OCI-LY3 (cell line): ENCODE results near the gene KLHL25.

Source experiments
- H2AFZ ChIP-seq: fragments of 200-600, 300-600 bp; shearing (Covaris generic); 2 replicates; pipeline ENCODE4 v1.6.0; 2014; ENCODE audit warnings: antibody characterized with exemption, low read depth, low read length
- H3K27ac ChIP-seq: fragments of 200-600, 300-600 bp; sonication (generic); 2 replicates; pipeline ENCODE4 v1.5.1; 2014; ENCODE audit warnings: mild to moderate bottlenecking, low read length, moderate library complexity, mixed read lengths
- H3K27me3 ChIP-seq: fragments of 200-600, 300-600 bp; sonication (generic); 2 replicates; pipeline ENCODE4 v1.6.1; 2014; ENCODE audit warnings: low read depth, low read length, mixed read lengths
- H3K36me3 ChIP-seq: fragments of 200-600, 300-600 bp; sonication (generic); replicated peaks from 2 replicates; pipeline ENCODE3; 2014; ENCODE audit warnings: low read depth, low read length, mixed read lengths
- H3K4me1 ChIP-seq: fragments of 300-600, 200-600 bp; sonication (generic); 2 replicates; pipeline ENCODE4 v1.6.1; 2014; ENCODE audit warnings: low read length, mixed read lengths
- H3K4me2 ChIP-seq: fragments of 200-600, 300-600 bp; sonication (generic); 2 replicates; pipeline ENCODE4 v1.6.1; 2014; ENCODE audit warnings: low read length, mixed read lengths
- H3K4me3 ChIP-seq: fragments of 300-600, 200-600 bp; sonication (generic); 2 replicates; pipeline ENCODE4 v1.5.1; 2014; ENCODE audit warnings: antibody characterized with exemption, mild to moderate bottlenecking, low read length, moderate library complexity
- H3K79me2 ChIP-seq: fragments of 300-600, 200-600 bp; shearing (Covaris generic); 2 replicates; pipeline ENCODE4 v1.6.1; 2014; ENCODE audit warnings: mild to moderate bottlenecking, low read length, mixed read lengths
- H3K9ac ChIP-seq: fragments of 300-600, 200-600 bp; shearing (Covaris generic); 2 replicates; pipeline ENCODE4 v1.6.0; 2014; ENCODE audit warnings: mild to moderate bottlenecking, low read length, moderate library complexity
- H3K9me3 ChIP-seq: fragments of 200-600, 300-600 bp; shearing (Covaris generic); 2 replicates; pipeline ENCODE4 v1.6.1; 2014; ENCODE audit warnings: low read length, mixed read lengths; ENCODE audit not compliant: insufficient read depth
- H4K20me1 ChIP-seq: fragments of 200-600, 300-600 bp; sonication (generic); 2 replicates; pipeline ENCODE4 v1.6.1; 2016; ENCODE audit warnings: low read length, mixed read lengths; ENCODE audit not compliant: insufficient read depth
- CTCF ChIP-seq: fragments of 200-600, 300-600 bp; sonication (generic); IDR thresholded peaks from 2 replicates; pipeline ENCODE4 v1.5.1; 2014; ENCODE audit warnings: antibody characterized with exemption, low read length, low read depth
- EZH2phosphoT487 ChIP-seq: fragments of 200-600 bp; shearing (Covaris generic); IDR thresholded peaks from 2 replicates; pipeline ENCODE4 v1.6.1; 2018; ENCODE audit warnings: antibody characterized with exemption, mixed run types, low read depth

Gene KLHL25

GRCh38 chr15:85748729-85749128 is 46.0 kb downstream of the KLHL25 start:
- Histone ChIP-seq H3K9me3 (no peaks in the 10 kb centered on the region), H3K4me3 (no peak overlapping the region), H3K36me3 (peaks cover 47% of the 10 kb centered on the region), H3K79me2 (no peaks in the 10 kb centered on the region), H3K4me2 (no peak overlapping the region), H3K4me1 (no peaks in the 10 kb centered on the region), H3K27me3 (no peaks in the 10 kb centered on the region), H2AFZ (no peak overlapping the region), H3K9ac (no peak overlapping the region), H3K27ac (no peak overlapping the region), H4K20me1 (no peaks in the 10 kb centered on the region; the same call in 1 of the 2 replicates)
- TF ChIP-seq CTCF (no peak), EZH2phosphoT487 (no peak)

GRCh38 chr15:85748176-85748575 is 46.5 kb downstream of the KLHL25 start:
- Histone ChIP-seq H2AFZ (no peak overlapping the region), H3K36me3 (peaks cover 53% of the 10 kb centered on the region), H3K4me1 (no peaks in the 10 kb centered on the region), H4K20me1 (no peaks in the 10 kb centered on the region; the same call in 1 of the 2 replicates), H3K27me3 (no peaks in the 10 kb centered on the region), H3K4me2 (no peak overlapping the region), H3K9ac (no peak overlapping the region), H3K27ac (no peak overlapping the region), H3K4me3 (no peak overlapping the region), H3K79me2 (no peaks in the 10 kb centered on the region), H3K9me3 (no peaks in the 10 kb centered on the region)
- TF ChIP-seq EZH2phosphoT487, result no peak
- TF ChIP-seq CTCF, result no peak

GRCh38 chr15:85746641-85747040 is 48.1 kb downstream of the KLHL25 start:
- Histone ChIP-seq H3K4me1 (no peaks in the 10 kb centered on the region), H3K9me3 (no peaks in the 10 kb centered on the region), H3K4me3 (no peak overlapping the region), H3K79me2 (no peaks in the 10 kb centered on the region), H3K27me3 (no peaks in the 10 kb centered on the region), H3K36me3 (peaks cover 65% of the 10 kb centered on the region), H3K27ac (no peak overlapping the region), H3K4me2 (no peak overlapping the region), H4K20me1 (peaks cover 9% of the 10 kb centered on the region; the same call in 1 of the 2 replicates), H3K9ac (no peak overlapping the region), H2AFZ (no peak overlapping the region)
- TF ChIP-seq EZH2phosphoT487, result no peak
- no peak for TF ChIP-seq CTCF

- no peak overlapping the region for H3K4me3 ChIP-seq
- no peaks in the 10 kb centered on the region for H3K4me1 ChIP-seq
- H3K9me3 ChIP-seq, result no peaks in the 10 kb centered on the region
- H3K27me3 ChIP-seq, result no peaks in the 10 kb centered on the region
- TF ChIP-seq EZH2phosphoT487 (no peak), CTCF (no peak)
- H3K79me2 ChIP-seq, result no peaks in the 10 kb centered on the region
- H3K9ac ChIP-seq, result no peak overlapping the region
- H3K36me3 ChIP-seq, result peaks cover 72% of the 10 kb centered on the region
- H2AFZ ChIP-seq, result no peak overlapping the region
- H3K4me2 ChIP-seq, result no peak overlapping the region
- peaks cover 9% of the 10 kb centered on the region; the same call in 1 of the 2 replicates for H4K20me1 ChIP-seq
- no peak overlapping the region for H3K27ac ChIP-seq
Measured at GRCh38 chr15:85745525-85746150, 49.1 kb downstream of the KLHL25 start.
